ENCODE measurements around the gene RBM4B. TPM values are rescaled to one million over a fixed set of nuclear protein-coding genes. Genes with fewer than 3 reads are reported as not detected.
A peak's percentile ranks its signal among the peaks of the same experiment; 100 is the strongest.

Gene RBM4B
- total RNA-seq, 1 donor from 2014 or later = 4.0 TPM

DNA sequence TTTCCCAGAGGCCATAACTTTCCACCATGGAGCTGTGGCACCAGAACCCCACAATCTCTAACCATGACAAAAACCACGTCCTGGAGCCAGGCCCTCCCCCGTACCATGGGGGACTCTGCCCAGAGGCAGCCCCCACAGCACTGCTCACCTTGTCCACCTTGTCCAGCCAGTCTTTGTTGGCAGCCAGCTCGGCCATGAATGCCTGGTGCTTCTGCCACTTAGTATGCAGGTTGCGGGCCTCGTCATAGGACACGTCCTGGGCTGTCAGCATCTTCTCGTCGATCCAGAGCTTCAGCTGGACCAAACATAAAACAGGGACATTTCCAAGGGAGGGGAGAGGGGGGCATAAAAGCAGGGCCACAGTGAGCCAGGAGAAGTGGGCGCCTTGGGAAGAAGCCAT, 20.8 kb upstream of the RBM4B start:
- H3K4me3 ChIP-seq (ENCODE audit: low read depth, low read length) = no peak overlapping the region
- DNase-seq (ENCODE audit: low read depth) = no peak
- TF ChIP-seq, protein P1, sequence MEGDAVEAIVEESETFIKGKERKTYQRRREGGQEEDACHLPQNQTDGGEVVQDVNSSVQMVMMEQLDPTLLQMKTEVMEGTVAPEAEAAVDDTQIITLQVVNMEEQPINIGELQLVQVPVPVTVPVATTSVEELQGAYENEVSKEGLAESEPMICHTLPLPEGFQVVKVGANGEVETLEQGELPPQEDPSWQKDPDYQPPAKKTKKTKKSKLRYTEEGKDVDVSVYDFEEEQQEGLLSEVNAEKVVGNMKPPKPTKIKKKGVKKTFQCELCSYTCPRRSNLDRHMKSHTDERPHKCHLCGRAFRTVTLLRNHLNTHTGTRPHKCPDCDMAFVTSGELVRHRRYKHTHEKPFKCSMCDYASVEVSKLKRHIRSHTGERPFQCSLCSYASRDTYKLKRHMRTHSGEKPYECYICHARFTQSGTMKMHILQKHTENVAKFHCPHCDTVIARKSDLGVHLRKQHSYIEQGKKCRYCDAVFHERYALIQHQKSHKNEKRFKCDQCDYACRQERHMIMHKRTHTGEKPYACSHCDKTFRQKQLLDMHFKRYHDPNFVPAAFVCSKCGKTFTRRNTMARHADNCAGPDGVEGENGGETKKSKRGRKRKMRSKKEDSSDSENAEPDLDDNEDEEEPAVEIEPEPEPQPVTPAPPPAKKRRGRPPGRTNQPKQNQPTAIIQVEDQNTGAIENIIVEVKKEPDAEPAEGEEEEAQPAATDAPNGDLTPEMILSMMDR (conservative IDR thresholded peaks at IDR 0.05; ENCODE audit: low read depth, low read length) = no peak

DNA sequence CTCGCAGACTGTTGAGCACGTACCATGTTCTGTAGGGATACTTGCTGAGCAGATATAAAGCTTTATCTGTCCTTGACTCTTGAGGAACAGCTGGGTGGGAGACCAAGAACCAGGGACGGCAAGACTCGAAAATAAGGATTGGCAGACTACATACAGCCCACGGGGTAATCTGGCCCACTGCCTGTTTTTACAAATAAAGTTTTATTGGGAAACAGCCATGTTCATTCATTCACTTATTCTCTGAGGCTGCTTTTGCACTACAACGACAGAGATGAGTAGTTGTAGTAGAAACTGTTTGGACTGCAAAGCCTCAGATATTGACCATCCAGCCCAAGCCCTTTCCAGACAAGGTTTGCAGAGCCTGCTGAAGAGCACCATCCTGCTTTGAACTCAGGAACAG, 20.3 kb upstream of the RBM4B start:
- TF ChIP-seq, protein P1 (conservative IDR thresholded peaks at IDR 0.05; ENCODE audit: low read depth, low read length) = no peak
- H3K4me3 ChIP-seq (ENCODE audit: low read depth, low read length) = no peak overlapping the region
- DNase-seq (ENCODE audit: low read depth) = no peak

DNA sequence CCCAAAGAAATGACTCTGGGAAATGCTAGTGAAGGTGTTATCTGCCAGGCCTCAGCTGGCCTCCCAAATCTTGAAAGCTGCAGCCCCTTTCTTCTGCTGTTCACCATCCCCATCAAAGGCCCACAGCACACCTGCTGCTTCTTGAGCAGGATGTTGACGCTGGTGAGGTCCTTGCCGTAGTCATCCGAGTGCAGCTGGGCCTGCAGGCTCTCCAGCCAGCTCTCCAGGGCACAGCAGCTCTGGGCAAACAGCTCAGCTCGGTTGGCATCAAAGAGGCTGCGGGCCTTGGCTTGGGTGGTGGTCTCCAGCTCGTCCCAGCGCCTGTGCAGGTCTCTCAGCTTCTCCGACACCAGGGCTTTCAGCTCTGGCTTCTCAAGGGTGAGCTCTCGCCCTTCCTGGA, 18.5 kb upstream of the RBM4B start:
- TF ChIP-seq, protein P1 (conservative IDR thresholded peaks at IDR 0.05; ENCODE audit: low read depth, low read length) = no peak
- H3K4me3 ChIP-seq (ENCODE audit: low read depth, low read length) = no peak overlapping the region
- no peak for DNase-seq (ENCODE audit: low read depth)

DNA sequence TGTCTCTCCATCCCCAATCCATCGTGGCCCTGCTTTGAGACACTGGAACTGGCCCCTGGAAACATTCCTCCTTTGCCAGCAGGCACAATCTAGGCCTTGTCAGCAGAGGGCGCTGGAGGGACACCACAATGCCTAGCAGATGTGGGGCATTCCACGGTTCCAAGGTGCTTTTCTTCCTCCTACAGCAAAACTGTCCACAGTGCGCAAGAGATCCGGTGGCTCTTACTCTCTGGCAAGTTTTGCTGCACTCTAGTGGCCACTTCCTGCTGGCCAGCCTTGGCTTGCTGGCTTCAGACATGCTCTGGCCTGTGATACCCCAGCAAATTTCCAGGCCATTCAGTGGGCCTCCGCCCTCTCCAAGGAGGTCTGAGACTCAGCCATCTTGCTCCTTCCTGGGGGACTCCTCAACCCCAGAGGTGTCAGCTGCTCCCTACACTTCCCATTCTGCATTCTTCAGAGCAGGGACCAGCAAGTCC, 17.1 kb upstream of the RBM4B start:
- DNase-seq (ENCODE audit: low read depth) = peak; percentile 88
- no peak overlapping the region for H3K4me3 ChIP-seq (ENCODE audit: low read depth, low read length)
- TF ChIP-seq, protein P1 (conservative IDR thresholded peaks at IDR 0.05; ENCODE audit: low read depth, low read length) = peak; percentile 100

DNA sequence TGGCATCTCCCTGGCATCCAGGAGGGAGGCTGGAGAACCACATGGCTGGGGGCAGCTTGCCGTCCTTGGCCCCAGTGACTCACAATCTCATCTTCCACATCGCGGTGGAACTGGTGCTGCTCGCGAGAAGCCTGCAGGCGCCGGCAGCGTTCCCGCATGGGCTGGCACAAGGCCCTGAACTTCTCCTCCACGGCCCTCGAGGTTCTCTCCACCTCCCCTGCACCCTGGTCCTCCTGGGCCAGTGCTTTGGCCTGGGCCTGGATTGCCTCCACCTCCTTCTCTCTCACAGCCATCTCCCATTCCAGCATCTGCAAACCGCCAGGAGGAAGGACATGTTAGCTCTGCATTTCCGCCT, 16.3 kb upstream of the RBM4B start:
- no peak for DNase-seq (ENCODE audit: low read depth)
- TF ChIP-seq, protein P1 (conservative IDR thresholded peaks at IDR 0.05; ENCODE audit: low read depth, low read length) = no peak
- no peak overlapping the region for H3K4me3 ChIP-seq (ENCODE audit: low read depth, low read length)

DNA sequence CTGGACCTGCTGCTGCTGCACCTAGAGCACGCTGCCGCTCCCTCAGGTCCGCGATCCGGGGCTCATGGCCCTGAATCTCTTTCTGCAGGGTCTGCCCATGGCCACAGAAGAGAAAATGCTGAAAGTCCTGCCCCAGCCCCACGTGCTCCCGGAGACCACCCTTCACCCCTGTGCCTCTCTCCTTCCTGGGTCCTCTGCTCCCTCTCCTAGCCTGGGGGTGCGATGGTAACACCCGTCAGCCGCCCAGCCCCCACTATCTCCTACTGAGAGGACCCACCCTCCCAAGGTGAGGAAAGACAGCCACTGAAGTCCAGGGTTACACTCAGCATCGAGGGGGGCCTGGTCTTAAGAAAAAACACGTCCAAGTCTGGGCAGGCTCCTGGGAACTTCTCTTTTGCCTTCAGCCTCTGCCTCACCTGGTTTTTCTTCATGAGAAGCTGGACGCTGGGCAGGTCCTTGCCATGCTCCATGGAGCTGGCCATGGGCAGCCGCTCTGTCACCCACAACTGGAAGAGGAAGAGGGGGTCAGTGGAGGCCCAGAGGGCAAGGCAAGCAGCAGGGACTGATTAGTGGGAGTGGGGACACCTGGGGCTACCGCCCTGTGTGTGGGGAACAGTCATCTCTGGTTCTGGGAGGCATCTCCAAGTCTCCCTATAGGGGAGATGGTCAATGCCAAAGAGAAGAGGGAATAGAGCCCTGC, 15.8 kb upstream of the RBM4B start:
- TF ChIP-seq, protein P1 (conservative IDR thresholded peaks at IDR 0.05; ENCODE audit: low read depth, low read length) = no peak
- no peak overlapping the region for H3K4me3 ChIP-seq (ENCODE audit: low read depth, low read length)
- no peak for DNase-seq (ENCODE audit: low read depth)

DNA sequence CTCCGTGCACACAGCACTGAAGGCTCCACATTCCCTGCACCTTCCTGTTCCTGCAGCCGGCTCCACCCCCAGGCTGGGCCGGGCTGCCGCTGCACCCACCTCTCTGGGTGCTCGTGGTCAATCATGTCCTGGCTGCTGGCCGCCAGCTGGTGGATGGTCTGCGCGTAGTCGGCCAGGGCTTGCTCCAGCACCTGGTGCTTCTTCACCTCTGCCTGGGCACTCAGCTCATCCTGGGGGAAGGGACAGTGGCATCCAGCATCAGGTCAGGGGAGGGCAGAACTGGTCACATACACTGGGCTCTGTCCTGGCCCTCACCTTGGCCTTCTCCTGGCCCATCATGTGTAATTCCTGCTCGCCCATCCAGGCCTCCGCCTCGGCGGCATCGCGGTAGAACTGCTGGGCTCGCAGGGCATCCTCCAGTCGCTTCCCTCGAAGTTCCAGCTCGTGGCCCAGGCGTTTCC, 15.2 kb upstream of the RBM4B start:
- DNase-seq (ENCODE audit: low read depth) = no peak
- TF ChIP-seq, protein P1 (conservative IDR thresholded peaks at IDR 0.05; ENCODE audit: low read depth, low read length) = no peak
- no peak overlapping the region for H3K4me3 ChIP-seq (ENCODE audit: low read depth, low read length)
